SU-DHL-6 (cell line): ENCODE results near the gene OR6B1.

Experiments
- H2AFZ ChIP-seq: fragments of 200-600 bp; sonication (generic); 2 replicates; pipeline ENCODE4 v1.6.1; 2014; ENCODE audit warnings: low read depth, mild to moderate bottlenecking, moderate library complexity, mixed read lengths, antibody characterized with exemption, low read length; ENCODE audit not compliant: severe bottlenecking
- H3F3A ChIP-seq: fragments of 200-600 bp; shearing (Covaris generic); 2 replicates; pipeline ENCODE4 v1.6.0; 2016; ENCODE audit warnings: antibody characterized with exemption, mild to moderate bottlenecking; ENCODE audit not compliant: insufficient read depth
- H3K27ac ChIP-seq: fragments of 200-600 bp; sonication (generic); 2 replicates; pipeline ENCODE4 v1.5.1; 2016; ENCODE audit warnings: low read depth, mild to moderate bottlenecking, low read length, moderate library complexity, mixed read lengths
- H3K27me3 ChIP-seq: fragments of 200-600 bp; sonication (generic), shearing (Covaris generic); 2 replicates; pipeline ENCODE4 v1.6.0; 2014; ENCODE audit warnings: mild to moderate bottlenecking, low read length
- H3K36me3 ChIP-seq: fragments of 200-600 bp; sonication (generic); 2 replicates; pipeline ENCODE4 v1.6.1; 2014; ENCODE audit warnings: mild to moderate bottlenecking, low read length, mixed read lengths
- H3K4me2 ChIP-seq: fragments of 300-600, 200-600 bp; shearing (Covaris generic), sonication (generic); 2 replicates; pipeline ENCODE4 v1.6.0; 2014; ENCODE audit warnings: low read length, low read depth, mild to moderate bottlenecking; ENCODE audit not compliant: poor library complexity, severe bottlenecking
- H3K4me3 ChIP-seq: fragments of 200-600 bp; sonication (generic); 2 replicates; pipeline ENCODE4 v1.5.1; 2014; ENCODE audit warnings: antibody characterized with exemption, low read length, mild to moderate bottlenecking, mixed read lengths; ENCODE audit not compliant: insufficient read depth, poor library complexity, severe bottlenecking
- H3K79me2 ChIP-seq: fragments of 200-600 bp; sonication (generic); 2 replicates; pipeline ENCODE4 v1.6.1; 2014; ENCODE audit warnings: mild to moderate bottlenecking, low read length, moderate library complexity; ENCODE audit not compliant: insufficient read depth
- H3K9ac ChIP-seq: fragments of 200-600 bp; sonication (generic); 2 replicates; pipeline ENCODE4 v1.7.0; 2014; ENCODE audit warnings: mild to moderate bottlenecking, low read length
- H3K9me2 ChIP-seq: fragments of 200-600 bp; sonication (generic); replicated peaks from 2 replicates; pipeline ENCODE4 v1.6.1; 2014; ENCODE audit warnings: low read length; ENCODE audit not compliant: insufficient read depth
- H3K9me3 ChIP-seq: fragments of 200-600 bp; sonication (generic); 2 replicates; pipeline ENCODE4 v1.6.1; 2014; ENCODE audit warnings: low read length, mixed read lengths; ENCODE audit not compliant: insufficient read depth
- H4K20me1 ChIP-seq: fragments of 200-600 bp; sonication (generic); 2 replicates; pipeline ENCODE4 v1.6.1; 2014; ENCODE audit warnings: low read depth, mild to moderate bottlenecking, antibody characterized with exemption, low read length, moderate library complexity, mixed read lengths
- EZH2phosphoT487 ChIP-seq: fragments of 200-600 bp; sonication (generic), shearing (Covaris generic); conservative IDR thresholded peaks from 2 replicates; pipeline ENCODE4 v1.6.1; 2018; ENCODE audit warnings: mild to moderate bottlenecking, antibody characterized with exemption, low read length, moderate library complexity, mixed read lengths
- TF ChIP-seq, protein P1 (sequence below): fragments of 200-600 bp; sonication (generic); IDR thresholded peaks from one replicate; pipeline ENCODE4 v1.5.1; 2017; ENCODE audit warnings: antibody characterized with exemption, mild to moderate bottlenecking, low read length, moderate library complexity; ENCODE audit not compliant: insufficient read depth, poor library complexity, severe bottlenecking

The OR6B1 gene

DNA sequence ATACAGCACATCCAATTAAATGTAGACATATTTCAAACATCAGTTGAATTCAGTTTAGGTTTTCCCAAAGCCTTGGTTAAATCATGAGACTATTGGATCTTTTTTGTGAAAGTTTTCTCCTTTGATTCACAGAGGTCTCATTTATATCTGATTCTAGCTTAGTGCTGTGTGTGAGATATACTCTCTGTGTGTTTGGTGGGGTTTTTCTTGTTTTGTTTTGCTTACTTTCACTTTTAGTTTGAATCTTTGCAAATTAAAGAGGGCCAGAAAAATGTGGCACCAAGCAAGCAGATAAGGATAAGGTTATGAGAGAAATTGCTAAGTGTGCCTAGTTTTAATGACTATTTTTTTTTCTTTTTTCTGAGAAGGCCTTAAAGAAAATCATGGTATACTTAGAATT, 12.6 kb upstream of the OR6B1 start:
- H2AFZ ChIP-seq, result no peak overlapping the region
- H3K9me2 ChIP-seq, result no peaks in the 10 kb centered on the region
- H3K9me3 ChIP-seq, result no peaks in the 10 kb centered on the region
- H3K27ac ChIP-seq, result no peak overlapping the region
- H3K4me2 ChIP-seq, result no peak overlapping the region
- TF ChIP-seq, protein P1, sequence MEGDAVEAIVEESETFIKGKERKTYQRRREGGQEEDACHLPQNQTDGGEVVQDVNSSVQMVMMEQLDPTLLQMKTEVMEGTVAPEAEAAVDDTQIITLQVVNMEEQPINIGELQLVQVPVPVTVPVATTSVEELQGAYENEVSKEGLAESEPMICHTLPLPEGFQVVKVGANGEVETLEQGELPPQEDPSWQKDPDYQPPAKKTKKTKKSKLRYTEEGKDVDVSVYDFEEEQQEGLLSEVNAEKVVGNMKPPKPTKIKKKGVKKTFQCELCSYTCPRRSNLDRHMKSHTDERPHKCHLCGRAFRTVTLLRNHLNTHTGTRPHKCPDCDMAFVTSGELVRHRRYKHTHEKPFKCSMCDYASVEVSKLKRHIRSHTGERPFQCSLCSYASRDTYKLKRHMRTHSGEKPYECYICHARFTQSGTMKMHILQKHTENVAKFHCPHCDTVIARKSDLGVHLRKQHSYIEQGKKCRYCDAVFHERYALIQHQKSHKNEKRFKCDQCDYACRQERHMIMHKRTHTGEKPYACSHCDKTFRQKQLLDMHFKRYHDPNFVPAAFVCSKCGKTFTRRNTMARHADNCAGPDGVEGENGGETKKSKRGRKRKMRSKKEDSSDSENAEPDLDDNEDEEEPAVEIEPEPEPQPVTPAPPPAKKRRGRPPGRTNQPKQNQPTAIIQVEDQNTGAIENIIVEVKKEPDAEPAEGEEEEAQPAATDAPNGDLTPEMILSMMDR, result no peak
- TF ChIP-seq EZH2phosphoT487, result no peak
- no peaks in the 10 kb centered on the region for H3F3A ChIP-seq
- no peaks in the 10 kb centered on the region for H3K79me2 ChIP-seq
- no peaks in the 10 kb centered on the region for H4K20me1 ChIP-seq
- no peaks in the 10 kb centered on the region for H3K27me3 ChIP-seq
- no peaks in the 10 kb centered on the region for H3K36me3 ChIP-seq
- no peak overlapping the region for H3K9ac ChIP-seq
- no peak overlapping the region for H3K4me3 ChIP-seq

- H3K4me2 ChIP-seq, result no peak overlapping the region
- H3K27me3 ChIP-seq, result no peaks in the 10 kb centered on the region
- no peak for TF ChIP-seq EZH2phosphoT487
- TF ChIP-seq, protein P1, result no peak
- H3K79me2 ChIP-seq, result no peaks in the 10 kb centered on the region
- no peak overlapping the region for H3K27ac ChIP-seq
- no peak overlapping the region for H3K9ac ChIP-seq
- no peak overlapping the region for H3K4me3 ChIP-seq
- H3K9me2 ChIP-seq, result no peaks in the 10 kb centered on the region
- no peaks in the 10 kb centered on the region for H3F3A ChIP-seq
- H3K9me3 ChIP-seq, result no peaks in the 10 kb centered on the region
- H2AFZ ChIP-seq, result no peak overlapping the region
- H4K20me1 ChIP-seq, result no peaks in the 10 kb centered on the region
- H3K36me3 ChIP-seq, result no peaks in the 10 kb centered on the region
Measured at GRCh38 chr7:143988976-143989745, 11.0 kb upstream of the OR6B1 start.

DNA sequence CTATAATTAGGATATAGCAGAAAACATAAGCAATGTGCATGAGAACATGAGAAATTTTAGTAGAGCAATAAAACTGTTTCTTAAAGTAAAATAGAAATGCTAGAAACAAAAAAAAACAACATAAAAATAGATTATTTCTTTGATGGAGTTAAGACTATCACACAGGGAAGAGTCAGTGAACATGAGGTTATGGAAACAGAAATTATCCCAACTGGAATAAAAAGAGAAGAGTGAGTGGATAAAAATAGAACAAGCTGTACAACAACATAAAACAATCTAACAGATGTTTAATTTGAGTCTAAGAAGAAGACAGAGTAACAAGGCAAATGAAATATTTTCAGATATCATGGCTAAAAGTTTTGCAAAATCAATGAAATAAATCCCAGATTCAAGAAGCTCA, 7.5 kb upstream of the OR6B1 start:
- Histone ChIP-seq H3K4me3 (no peak overlapping the region), H3K27ac (no peak overlapping the region), H4K20me1 (no peaks in the 10 kb centered on the region), H3F3A (no peaks in the 10 kb centered on the region), H3K4me2 (no peak overlapping the region), H3K36me3 (no peaks in the 10 kb centered on the region), H3K79me2 (no peaks in the 10 kb centered on the region), H3K9me2 (no peaks in the 10 kb centered on the region), H3K9ac (no peak overlapping the region), H2AFZ (no peak overlapping the region), H3K27me3 (no peaks in the 10 kb centered on the region), H3K9me3 (no peaks in the 10 kb centered on the region)
- TF ChIP-seq, protein P1, result no peak
- no peak for TF ChIP-seq EZH2phosphoT487
